H1 (cell line): Measurements from ENCODE around the gene FOXN3. TPM values are rescaled to one million over a fixed set of nuclear protein-coding genes. Genes with fewer than 3 reads are reported as not detected.

Source experiments
- ATF2 ChIP-seq: IDR thresholded peaks from 2 replicates; pipeline ENCODE4 v1.6.1; 2012; ENCODE audit warnings: low read length, inconsistent platforms
- polyA plus RNA-seq, 7 experiments: library from polyadenylated mRNA; depleted of rRNA in 3 of 7; stranded (reverse) in 5 of 7; unstranded in 2 of 7; fragments of >200 nt in 5 of 7; fragments of 200-250 nt in 2 of 7; gene quantifications; 1 replicate in 5 of 7; 2 replicates in 1 of 7; 4 replicates in 1 of 7; pipeline versions ENCODE4 v1.2.1 to v1.2.3, GENCODE V29; 2011 to 2013; ENCODE audit warnings: missing spikeins in 2 of 7, mixed read lengths in 2 of 7
- total RNA-seq: library from RNA; stranded (reverse); fragmentation: NEBNext Ultra II Directional; extraction: Animal tissue kit (Norgen Biotek cat#: 25700); gene quantifications from 2 replicates; pipeline ENCODE4 v1.2.1, GENCODE V29; 2021

The FOXN3 gene
- total and polyA plus RNA-seq, 2 of the 8 experiments (the other 6 are each of a cell fraction or from before 2014, with no cell fraction given) = 52.6 to 178 TPM

GRCh38 chr14:89267163-89267562 lies 149.9 kb downstream of the FOXN3 start (continued):
- TF ChIP-seq ATF2 = no peak
